Left forelimb (tissue), 1 donor: ENCODE results near the gene FUT7.

Experiments
- DNase-seq: peaks from one replicate; pipeline ENCODE4 v3.0.0-alpha.2; 2018; ENCODE audit warnings: low spot score

The FUT7 gene, protein sequence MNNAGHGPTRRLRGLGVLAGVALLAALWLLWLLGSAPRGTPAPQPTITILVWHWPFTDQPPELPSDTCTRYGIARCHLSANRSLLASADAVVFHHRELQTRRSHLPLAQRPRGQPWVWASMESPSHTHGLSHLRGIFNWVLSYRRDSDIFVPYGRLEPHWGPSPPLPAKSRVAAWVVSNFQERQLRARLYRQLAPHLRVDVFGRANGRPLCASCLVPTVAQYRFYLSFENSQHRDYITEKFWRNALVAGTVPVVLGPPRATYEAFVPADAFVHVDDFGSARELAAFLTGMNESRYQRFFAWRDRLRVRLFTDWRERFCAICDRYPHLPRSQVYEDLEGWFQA

DNA sequence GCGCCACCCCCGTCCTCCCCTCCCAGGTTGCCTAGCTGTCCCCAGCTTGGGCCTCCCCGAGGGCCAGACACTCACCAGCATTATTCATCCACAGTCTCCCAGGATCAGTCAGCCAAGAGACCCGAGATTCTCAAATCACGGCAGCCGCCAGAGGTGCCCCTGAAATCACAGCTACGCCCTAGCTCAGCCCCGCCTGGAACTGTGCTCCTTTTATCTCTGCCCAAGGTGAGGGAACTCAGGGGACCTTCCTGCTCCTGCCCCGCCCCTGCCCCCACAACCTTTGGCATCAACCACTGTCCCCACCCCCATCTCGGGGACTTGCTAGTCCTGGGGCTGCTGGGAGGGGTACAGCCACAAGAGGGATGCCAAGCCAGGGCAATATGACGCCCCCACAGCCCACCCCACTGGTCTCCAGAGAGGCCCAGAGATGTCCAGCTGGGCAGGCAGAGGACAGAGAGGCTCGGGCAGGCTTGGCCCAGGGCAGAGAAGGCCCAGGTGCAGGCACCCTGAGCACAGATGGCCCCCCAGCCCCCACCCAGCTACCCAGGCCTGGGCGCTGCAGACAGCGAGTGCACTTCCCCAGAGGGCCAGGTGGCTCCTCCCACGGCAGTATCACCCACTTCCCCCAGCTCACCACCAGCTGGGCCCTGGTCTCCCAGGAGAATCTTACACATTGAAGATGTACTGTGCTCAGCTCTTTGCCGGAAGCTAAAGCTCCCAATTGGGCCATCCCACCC is at the start of gene FUT7:
Gene FUT7, minus strand, starts transcription at position 185 of the 737 bp plus-strand sequence. Its CDS starts 97 bp downstream, at position 88.
- DNase-seq: no peak

DNA sequence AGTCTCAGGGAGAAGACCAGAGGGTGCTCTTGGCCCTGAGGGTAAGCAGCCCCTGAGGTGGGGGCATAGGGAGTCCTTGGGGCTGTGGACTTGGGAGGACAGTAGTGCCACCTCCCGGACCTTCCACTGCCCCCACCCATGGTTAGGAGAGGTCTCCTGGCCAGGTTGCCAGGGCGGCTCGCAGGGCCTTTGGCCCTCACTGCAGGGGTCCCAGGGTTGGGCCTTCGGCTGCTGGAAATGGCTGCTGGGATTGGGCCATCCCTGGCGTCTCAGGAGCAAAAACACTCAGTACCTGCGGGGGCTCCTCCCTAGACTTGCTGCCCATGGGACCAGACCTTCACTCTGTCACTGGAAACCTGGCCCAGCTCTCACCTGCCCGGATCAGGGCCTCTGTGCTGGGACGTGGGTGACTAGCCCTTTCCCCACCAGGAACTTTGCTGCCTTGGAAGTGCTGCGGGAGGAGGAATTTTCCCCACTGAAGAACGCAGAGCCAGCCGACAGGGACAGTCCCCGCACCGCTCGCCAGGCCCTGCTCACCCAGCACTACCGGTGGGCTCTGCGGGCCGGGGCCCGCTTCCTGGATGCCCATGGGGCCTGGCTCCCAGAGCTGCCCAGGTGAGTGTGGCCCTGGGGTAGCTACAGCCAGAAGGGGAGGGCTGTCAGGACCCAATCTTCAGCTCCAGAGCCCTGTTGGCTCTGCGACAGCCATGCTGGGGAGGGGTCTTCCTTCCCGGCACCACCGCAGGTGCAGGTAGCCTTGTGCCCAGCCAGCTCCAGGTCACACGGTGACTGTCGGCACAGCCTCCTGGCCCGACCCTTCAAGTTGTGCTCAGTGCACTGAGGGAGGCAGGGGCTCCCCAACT is 48.6 kb upstream of the FUT7 start:
- DNase-seq: no peak

DNA sequence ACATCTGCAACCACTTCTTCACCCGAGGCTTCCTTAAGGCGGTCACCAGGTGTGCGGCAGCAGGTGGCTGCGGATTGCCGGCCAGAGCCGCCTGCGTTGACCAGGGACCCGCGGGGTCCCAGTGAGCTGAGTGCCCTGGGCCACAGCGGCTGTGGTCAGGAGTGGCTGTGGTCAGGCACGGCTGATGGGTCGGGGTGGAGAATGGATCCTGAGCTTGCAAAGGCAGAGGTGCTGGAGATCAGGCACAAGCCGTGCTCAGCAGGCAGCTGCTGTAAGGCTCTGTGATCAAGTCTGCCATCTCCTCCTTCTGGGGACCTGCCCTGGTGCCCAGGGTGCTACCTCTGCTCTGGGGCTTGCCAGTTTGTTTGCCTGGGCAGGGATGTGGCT is 47.5 kb upstream of the FUT7 start:
- no peak for DNase-seq

DNA sequence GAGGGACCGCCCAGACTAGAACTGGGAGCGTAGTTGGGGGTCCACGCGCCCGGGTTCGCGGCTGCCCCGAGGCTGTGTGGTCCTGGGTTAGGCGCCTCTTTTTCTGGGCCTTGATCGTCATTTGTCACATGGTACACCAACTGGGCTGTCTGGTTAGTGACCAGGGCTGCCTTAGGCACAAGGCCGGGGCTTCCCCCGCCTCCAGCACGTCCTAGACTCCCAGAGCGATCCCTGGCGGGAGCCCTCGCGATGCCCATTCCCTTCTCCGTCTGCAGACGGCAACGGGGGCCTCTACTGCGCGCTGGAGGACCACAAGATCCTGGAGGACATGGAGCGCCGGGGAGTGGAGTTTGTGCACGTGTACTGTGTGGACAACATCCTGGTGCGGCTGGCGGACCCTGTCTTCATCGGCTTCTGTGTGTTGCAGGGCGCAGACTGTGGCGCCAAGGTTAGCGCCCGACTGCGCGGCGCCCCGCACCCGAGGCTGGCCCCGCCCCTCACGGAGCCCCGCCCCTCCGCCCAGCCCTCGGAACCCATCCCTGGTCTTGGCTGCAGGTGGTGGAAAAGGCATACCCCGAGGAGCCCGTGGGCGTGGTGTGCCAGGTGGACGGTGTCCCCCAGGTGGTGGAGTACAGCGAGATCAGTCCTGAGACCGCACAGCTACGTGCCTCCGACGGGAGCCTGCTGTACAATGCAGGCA is 47.0 kb upstream of the FUT7 start:
- no peak for DNase-seq

DNA sequence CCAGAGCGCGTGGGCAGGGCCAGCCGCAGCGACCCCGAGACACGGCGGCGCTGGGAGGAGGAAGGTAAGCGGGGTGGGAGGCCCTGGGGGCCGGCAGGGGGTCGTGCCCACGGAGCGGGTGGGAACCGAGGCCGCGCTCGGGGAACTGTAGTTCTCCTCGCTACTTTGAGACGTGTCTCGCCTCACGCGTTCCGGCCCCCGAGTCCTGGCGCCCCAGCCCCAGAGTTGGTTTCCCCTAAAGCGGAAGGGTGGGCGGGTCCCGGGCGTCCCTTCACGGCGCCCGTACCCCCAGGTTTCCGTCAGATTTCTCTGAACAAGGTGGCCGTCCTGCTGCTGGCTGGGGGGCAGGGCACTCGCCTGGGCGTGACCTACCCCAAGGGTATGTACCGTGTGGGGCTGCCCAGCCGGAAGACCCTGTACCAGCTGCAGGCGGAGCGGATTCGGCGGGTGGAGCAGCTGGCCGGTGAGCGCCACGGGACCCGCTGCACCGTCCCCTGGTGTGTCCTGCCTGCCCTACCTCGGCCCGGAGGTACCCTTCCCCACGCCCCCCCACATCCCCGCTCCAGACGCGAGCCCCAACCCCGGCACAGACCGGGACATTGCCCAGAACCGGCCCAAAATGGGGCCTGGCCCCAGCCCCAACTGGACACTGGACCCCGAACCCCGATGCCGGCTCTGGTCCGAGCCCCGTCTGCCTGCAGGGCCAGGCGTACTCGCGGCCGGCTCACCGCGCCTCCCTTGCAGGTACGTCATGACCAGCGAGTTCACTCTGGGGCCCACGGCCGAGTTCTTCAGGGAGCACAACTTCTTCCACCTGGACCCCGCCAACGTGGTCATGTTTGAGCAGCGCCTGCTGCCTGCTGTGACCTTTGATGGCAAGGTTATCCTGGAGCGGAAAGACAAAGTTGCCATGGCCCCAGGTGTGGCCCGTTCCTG is 46.1 kb upstream of the FUT7 start:
- DNase-seq: no peak

DNA sequence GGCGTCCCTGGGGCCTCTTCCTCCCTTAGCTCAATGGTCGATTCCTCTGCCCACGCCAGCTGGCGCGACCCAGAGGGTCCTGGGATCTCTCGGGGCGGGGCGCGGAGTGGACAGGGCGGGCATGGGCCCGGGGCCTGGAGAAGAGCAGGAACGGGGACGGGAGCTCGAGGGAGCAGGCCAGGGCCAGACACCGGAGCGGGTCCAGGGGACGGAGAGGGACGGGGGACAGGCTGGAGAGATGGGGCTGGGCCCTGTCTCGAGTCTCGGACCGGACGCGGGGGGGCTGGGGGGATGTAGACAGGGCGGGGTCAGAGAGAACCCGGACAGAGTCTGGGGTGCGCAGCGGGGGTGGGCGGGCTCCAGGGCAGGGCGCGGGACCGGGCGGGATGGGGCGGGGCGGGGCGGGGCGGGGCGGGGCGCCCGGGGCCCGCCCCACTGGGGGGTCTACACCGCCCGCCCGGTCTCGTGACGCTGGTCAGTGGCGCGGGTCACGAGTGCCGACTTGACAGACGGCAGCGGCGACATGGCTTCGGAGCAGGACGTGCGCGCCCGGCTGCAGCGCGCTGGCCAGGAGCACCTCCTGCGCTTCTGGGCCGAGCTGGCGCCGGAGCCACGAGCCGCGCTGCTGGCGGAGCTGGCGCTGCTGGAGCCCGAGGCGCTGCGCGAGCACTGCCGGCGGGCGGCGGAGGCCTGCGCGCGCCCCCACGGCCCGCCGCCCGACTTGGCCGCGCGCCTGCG is 45.3 kb upstream of the FUT7 start, which contains the start of gene UAP1L1:
Gene UAP1L1, plus strand, starts transcription at position 508 of the 738 bp plus-strand sequence. Its CDS starts 16 bp downstream, at position 524.
- no peak for DNase-seq

DNA sequence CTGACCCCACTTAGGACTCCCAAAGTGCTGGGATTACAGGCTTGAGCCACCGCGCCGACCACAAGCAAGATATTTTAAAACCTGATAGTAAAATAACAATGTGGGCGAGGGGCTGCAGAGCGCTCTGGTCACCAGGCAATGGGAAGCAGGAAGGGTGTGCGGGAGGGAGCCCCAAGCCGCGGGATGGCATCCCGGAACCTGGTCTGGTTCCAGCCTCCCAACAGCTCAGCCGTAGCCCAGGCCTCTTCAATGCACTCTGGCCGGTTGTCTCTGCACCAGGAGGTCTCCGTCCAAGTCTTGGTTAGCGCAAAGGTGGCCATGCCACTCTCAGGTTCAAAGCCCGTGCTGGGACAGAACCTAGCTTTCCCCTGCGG is 44.7 kb upstream of the FUT7 start:
- DNase-seq: no peak

DNA sequence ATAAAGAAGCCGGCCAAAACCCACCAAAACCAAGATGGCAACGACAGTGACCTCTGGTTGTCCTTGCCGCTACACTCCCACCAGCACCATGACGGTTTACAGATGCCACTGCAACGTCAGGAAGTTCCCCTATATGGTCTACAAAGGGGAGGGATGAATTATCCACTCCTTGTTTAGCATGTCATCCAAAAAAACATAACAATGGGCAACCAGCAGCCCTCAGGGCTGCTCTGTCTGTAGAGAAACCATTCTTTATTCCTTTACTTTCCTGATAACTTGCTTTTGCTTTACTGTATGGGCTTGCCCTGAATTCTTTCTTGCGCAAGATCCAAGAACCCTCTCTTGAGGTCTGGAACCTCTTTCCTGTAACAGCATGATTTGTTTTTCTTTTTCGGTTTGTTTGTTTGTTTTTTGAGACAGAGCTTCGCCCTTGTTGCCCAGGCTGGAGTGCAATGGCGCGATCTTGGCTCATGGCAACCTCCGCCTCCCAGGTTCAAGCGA is 43.4 kb upstream of the FUT7 start:
- no peak for DNase-seq

DNA sequence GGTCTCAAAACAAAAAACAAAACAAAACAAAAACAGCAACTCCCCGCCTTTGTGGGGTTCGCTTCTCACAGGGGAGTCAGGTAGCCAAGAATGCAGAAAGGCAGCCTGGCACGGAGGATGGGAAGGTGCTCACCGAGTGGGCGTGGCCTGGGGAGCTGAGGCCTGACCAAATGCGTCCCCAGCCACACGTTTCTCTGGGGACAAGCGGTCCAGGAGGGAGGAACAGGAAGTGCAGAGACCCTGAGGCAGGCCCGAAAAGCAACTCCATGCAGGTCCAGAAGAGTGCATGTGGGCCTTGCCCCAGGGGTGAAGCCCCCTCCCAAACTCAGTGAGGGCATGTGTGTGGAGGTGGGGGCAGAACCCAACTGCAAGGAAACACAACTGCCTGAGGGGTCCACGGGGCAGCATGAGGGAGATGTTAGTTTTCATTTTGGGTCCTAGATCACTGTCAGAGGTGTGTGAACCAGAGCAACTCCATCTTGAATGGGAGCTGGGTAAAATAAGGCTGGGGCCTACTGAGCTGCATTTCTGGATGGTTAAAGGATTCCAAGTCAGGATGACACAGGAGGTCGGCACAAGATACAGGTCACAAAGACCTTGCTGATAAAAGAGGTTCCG is 42.9 kb upstream of the FUT7 start:
- no peak for DNase-seq

DNA sequence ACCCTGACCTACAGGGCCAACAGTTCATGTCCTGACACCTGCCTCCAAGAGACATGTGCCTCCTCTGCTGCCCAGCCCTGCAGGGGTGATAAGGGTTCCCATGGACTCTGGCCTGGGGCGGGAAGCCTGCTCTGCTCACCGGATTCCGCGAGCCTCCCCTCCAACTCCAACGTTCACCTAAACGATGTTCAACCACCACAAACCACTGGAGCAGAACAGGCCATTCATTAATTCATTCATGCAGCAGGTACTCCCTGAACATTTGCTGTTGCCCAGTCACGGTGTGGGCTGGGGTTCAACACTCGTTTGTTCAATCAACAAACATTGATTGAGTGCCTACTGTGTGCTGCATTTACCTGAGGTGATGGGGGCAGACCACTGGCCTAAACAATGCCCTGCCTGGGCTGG is 42.1 kb upstream of the FUT7 start:
- DNase-seq: no peak

DNA sequence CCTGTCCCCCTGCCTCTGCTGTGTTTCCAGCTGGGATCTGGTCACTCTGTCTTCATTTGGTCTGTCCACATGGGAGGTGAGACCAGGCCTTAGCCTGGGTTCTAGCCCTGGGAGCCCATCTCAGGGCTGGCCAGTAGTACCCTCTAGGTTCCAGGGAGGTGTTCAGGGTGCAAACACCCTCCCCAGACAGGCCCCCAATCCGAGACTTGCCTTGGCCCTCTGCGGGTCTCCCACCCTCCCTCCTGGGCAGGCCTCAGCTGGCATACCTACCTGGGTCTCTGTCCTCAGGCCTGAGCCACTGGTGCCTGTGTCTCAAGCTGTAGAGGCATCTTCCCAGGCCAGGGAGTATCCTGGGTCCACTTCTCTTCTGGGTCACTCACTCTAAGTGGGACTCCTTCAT is 39.4 kb upstream of the FUT7 start:
- no peak for DNase-seq

DNA sequence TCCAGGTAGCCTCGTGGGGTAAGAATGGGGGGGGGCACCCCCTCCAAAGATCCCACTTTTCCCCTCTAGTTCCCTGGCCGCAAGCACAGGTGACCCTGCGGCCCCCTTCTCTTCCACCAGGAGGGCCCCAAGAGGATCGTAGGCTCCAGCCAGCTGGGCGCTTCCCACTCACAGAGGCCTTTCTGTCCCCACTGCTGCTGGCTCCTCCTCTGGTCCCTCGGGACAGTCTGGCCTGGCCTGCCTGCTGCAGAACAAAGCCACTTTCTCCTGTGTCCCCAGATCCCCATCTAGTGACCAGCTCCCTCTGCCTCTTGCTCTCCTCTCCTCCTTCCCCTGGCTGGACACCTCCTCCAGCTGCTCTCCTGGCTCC is 39.0 kb upstream of the FUT7 start:
- no peak for DNase-seq

DNA sequence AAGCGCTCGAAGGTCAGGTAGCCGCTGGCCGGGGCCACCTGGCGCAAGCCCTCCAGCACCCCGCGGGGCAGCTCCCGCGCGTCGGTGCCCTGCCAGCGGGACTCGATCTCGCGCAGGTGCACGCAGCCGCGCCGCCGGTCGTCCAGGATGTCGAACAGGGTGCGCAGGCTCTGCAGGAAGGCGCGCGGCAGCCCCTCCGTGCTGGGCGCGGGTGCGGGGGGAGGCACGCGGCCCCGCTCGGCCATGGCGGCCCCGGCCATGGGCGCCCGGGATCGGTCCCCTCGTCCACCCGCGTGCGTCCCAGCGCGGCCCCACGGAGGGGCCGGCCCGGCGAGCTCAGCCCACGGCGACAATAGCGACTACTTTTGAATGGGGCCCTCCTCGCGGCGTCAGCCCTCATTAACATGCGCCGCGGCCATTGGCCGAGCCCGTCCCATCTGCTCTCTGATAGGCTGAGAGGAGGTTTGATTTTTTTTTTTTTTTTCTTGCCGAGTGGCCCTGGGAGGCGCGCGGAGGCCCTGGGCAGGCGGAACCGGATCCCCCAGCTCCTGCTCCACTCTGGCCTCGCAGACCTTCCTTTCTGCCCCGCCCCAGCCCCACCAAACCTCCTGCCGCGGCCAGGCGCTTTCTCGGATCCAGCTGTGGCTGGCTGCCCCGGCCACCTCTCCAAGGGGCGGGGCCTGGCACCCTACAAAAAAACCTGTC is 38.5 kb upstream of the FUT7 start, which contains the start of gene SAPCD2:
Gene SAPCD2, minus strand, starts transcription at position 357 of the 705 bp plus-strand sequence. Its CDS starts 97 bp downstream, at position 260.
- DNase-seq: peak; percentile 86

DNA sequence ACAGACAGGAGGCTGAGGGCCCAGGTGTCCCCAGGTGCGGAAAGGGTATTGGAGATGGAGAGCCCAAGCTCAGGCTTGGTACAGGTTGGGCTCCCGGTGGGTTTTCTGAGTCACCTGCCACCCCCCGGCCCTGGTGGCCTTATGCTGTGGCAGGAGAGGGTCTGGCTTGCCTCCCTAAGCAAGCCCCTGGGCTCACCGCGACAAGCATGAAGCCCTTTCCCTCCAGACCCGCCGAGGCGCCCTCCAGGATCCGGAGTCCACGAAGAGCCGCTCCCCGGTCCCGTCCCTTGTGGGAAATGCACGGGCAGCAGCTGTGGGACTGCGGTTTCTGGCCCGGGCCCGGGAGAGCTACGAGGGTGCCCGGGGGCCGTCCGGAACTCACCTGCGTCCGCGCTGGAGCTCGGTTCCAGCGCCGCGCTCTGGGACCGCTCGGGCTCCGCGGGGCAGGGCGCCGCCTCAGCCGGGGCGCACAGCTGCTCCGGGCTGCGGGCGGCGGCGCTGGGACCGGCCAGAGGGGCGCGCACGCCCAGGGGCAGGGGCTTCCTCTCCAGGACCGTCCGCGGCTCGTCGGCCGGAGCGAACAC is 37.7 kb upstream of the FUT7 start:
- no peak for DNase-seq

DNA sequence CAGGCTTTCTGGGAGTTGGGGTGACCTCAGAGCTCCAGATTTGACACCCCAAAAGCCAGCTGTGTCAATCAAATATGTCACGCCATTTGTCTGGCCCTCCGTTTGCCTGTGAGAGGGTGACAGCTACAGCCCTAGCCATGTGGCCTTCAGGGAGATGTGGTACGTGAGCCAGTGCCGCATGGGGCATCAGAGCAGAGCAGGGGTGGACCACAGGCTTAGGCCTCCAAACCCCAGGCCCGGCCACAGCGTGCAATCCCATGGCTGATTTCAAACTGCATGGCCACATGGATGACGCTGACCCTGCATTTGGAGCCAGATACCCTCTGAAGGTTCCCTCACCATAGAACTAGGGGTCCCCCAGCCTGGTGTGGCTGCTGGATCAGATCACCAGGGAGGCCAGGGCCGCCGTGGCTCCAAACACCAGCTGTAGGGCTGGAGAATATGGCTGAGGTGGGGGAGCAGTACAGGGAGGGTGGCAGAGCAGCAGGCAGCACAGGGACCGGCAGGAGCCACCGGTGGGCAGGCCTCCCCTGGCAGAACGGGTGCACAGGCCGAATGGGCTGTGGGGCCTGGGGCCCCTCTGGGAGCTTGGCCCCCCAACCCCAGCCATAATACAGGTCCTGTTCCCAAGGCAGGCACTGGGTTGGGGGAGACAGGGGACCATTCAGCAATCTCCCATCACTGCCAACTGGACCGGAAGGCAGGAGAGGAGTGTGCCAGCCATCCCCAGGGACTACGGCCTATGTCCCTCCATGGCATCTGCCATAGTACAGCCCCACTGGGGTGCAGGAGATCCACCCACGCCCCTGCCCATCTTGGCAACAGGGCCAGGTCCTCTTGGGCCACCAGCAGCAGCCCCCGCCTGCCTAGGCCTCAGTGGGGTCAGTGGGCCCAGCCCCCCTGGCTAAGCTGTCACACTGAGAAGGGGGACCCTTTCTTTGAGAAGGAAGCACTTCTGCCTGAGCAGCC is 36.9 kb upstream of the FUT7 start:
- DNase-seq: no peak

DNA sequence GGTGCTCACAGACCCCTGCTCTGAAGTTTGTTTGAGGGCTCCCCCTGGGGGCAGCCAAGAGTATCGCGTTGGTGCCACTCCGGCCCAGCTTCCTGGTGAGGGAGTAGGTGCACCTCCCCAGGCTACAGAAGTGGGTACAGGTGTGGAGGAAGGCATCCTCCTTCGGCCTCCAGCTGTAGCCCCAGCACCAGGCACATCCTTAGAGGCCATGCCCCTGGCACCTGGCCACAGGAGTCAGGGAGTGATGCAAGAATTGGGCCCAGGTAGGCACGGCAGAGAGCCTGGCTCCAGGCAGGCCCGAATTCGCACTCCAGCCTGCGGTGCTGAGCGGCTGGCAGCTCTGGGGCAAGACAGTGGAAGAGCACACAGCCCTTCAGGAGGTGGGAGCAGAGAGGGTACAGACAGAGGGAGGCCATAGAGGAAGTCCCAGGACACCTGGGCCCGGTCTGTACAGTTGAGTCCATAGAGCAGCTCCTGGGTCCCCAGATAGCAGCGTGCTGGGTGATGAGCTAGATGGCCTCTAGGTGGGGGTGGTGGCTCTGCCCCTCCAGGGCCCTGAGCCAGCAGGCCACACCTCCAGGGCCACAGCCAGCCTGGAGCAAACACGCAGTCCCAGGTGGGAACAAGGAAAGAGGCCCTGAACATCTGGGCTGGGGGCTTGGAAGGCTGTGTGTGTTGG is 36.1 kb upstream of the FUT7 start:
- DNase-seq: no peak
